H9 (cell line): ENCODE data around the gene LNP1. TPM values are rescaled to one million over a fixed set of nuclear protein-coding genes. Genes with fewer than 3 reads are reported as not detected.

ENCODE experiments used
- DNase-seq: peaks from one replicate; pipeline ENCODE4 v3.0.0-alpha.2; 2017
- H2AFZ ChIP-seq: one replicate; pipeline ENCODE4 v1.6.1; 2013; ENCODE audit warnings: mild to moderate bottlenecking, low read length, control low read depth, moderate library complexity
- H2AK5ac ChIP-seq: 2 replicates; pipeline ENCODE4 v1.6.1; 2013; ENCODE audit warnings: low read length, control low read depth, mixed read lengths; ENCODE audit not compliant: insufficient read length
- H2BK120ac ChIP-seq: one replicate; pipeline ENCODE4 v1.6.1; 2013; ENCODE audit warnings: low read depth, mild to moderate bottlenecking, low read length, control low read depth, inconsistent platforms; ENCODE audit not compliant: poor library complexity, severe bottlenecking
- H2BK12ac ChIP-seq: 2 replicates; pipeline ENCODE4 v1.6.1; 2013; ENCODE audit warnings: low read length, control low read depth, mixed read lengths, low read depth; ENCODE audit not compliant: insufficient read length
- H2BK15ac ChIP-seq: 2 replicates; pipeline ENCODE4 v1.6.1; 2013; ENCODE audit warnings: low read depth, low read length, control low read depth
- H2BK20ac ChIP-seq: one replicate; pipeline ENCODE4 v1.6.1; 2013; ENCODE audit warnings: low read depth, mild to moderate bottlenecking, low read length, control low read depth, inconsistent platforms; ENCODE audit not compliant: poor library complexity, severe bottlenecking
- H2BK5ac ChIP-seq: 2 replicates; pipeline ENCODE4 v1.6.1; 2013; ENCODE audit warnings: low read length, control low read depth, mixed read lengths; ENCODE audit not compliant: insufficient read length
- H3K14ac ChIP-seq: 2 replicates; pipeline ENCODE4 v1.6.1; 2013; ENCODE audit warnings: low read length, control low read depth; ENCODE audit not compliant: insufficient read depth
- H3K18ac ChIP-seq: 2 replicates; pipeline ENCODE4 v1.6.1; 2013; ENCODE audit warnings: low read depth, mild to moderate bottlenecking, mixed read lengths, low read length, control low read depth; ENCODE audit not compliant: insufficient read length
- H3K23ac ChIP-seq: 2 replicates; pipeline ENCODE4 v1.6.1; 2013; ENCODE audit warnings: low read length, control low read depth, mixed read lengths, low read depth; ENCODE audit not compliant: insufficient read length
- H3K23me2 ChIP-seq: 2 replicates; pipeline ENCODE4 v1.6.1; 2013; ENCODE audit warnings: low read depth, mild to moderate bottlenecking, mixed read lengths, low read length, control low read depth; ENCODE audit not compliant: insufficient read length, poor library complexity, severe bottlenecking
- H3K27ac ChIP-seq: 2 replicates; pipeline ENCODE4 v1.5.1; 2013; ENCODE audit warnings: low read length, control low read depth, mixed read lengths, low read depth; ENCODE audit not compliant: insufficient read length
- H3K27me3 ChIP-seq: 2 replicates; pipeline ENCODE4 v1.6.1; 2013; ENCODE audit warnings: low read length, control low read depth, inconsistent platforms; ENCODE audit not compliant: insufficient read depth
- H3K4ac ChIP-seq: 2 replicates; pipeline ENCODE4 v1.6.1; 2013; ENCODE audit warnings: low read depth, mild to moderate bottlenecking, control low read depth, inconsistent platforms, low read length, moderate library complexity
- H3K4me1 ChIP-seq: 2 replicates; pipeline ENCODE4 v1.6.1; 2013; ENCODE audit warnings: low read length, control low read depth, inconsistent platforms; ENCODE audit not compliant: insufficient read depth
- H3K4me2 ChIP-seq: 2 replicates; pipeline ENCODE4 v1.6.1; 2013; ENCODE audit warnings: low read length, control low read depth, mixed read lengths; ENCODE audit not compliant: insufficient read length, insufficient read depth
- H3K56ac ChIP-seq: 2 replicates; pipeline ENCODE4 v1.6.1; 2013; ENCODE audit warnings: low read depth, mild to moderate bottlenecking, mixed read lengths, low read length, control low read depth; ENCODE audit not compliant: insufficient read length
- H3K79me1 ChIP-seq: 2 replicates; pipeline ENCODE4 v1.6.1; 2013; ENCODE audit warnings: low read depth, mild to moderate bottlenecking, moderate library complexity, low read length, control low read depth, inconsistent platforms; ENCODE audit not compliant: insufficient read depth, poor library complexity, severe bottlenecking
- H3K79me2 ChIP-seq: 2 replicates; pipeline ENCODE4 v1.6.1; 2013; ENCODE audit warnings: low read length, control low read depth, inconsistent platforms; ENCODE audit not compliant: insufficient read depth
- H3K9ac ChIP-seq: 2 replicates; pipeline ENCODE4 v1.6.1; 2013; ENCODE audit warnings: low read length, control low read depth, mixed read lengths; ENCODE audit not compliant: insufficient read length; ENCODE audit errors: extremely low read depth
- H3K9me3 ChIP-seq: one replicate; pipeline ENCODE4 v1.6.1; 2013; ENCODE audit warnings: low read depth, low read length, inconsistent platforms; ENCODE audit not compliant: control insufficient read depth
- H3T11ph ChIP-seq: one replicate; pipeline ENCODE4 v1.6.1; 2013; ENCODE audit warnings: mild to moderate bottlenecking, low read length, control low read depth, inconsistent platforms
- H4K20me1 ChIP-seq: one replicate; pipeline ENCODE4 v1.6.1; 2013; ENCODE audit not compliant: control insufficient read depth, insufficient read length, insufficient read depth
- H4K5ac ChIP-seq: 2 replicates; pipeline ENCODE4 v1.6.1; 2013; ENCODE audit warnings: low read depth, mild to moderate bottlenecking, mixed read lengths, low read length, control low read depth; ENCODE audit not compliant: insufficient read length
- H4K8ac ChIP-seq: replicated peaks from 2 replicates; pipeline ENCODE4 v1.6.1; 2013; ENCODE audit warnings: low read length, control low read depth, mixed read lengths, low read depth; ENCODE audit not compliant: insufficient read length
- H4K91ac ChIP-seq: 2 replicates; pipeline ENCODE4 v1.6.1; 2013; ENCODE audit warnings: low read depth, mild to moderate bottlenecking, moderate library complexity, mixed read lengths, low read length, control low read depth; ENCODE audit not compliant: insufficient read length
- H3K27ac Mint-ChIP-seq, 3 experiments: 2 replicates in 2 of 3; 3 replicates in 1 of 3; pipeline ENCODE4 v1.8.0; 2020 to 2021; ENCODE audit warnings: mixed read lengths in 3 of 3, mild to moderate bottlenecking in 1 of 3, moderate library complexity in 1 of 3
- H3K27me3 Mint-ChIP-seq: 2 replicates; pipeline ENCODE4 v1.8.0; 2021; ENCODE audit warnings: low read depth, mild to moderate bottlenecking, moderate library complexity, mixed read lengths
- H3K36me3 Mint-ChIP-seq, 3 experiments: 2 replicates in 2 of 3; 3 replicates in 1 of 3; pipeline ENCODE4 v1.8.0; 2020 to 2021; ENCODE audit warnings: low read depth in 3 of 3, mixed read lengths in 3 of 3; ENCODE audit not compliant: insufficient read depth in 1 of 3
- H3K4me1 Mint-ChIP-seq, 2 experiments: 2 replicates each; pipeline ENCODE4 v1.8.0; 2020; ENCODE audit warnings: mixed read lengths in 2 of 2
- H3K4me3 Mint-ChIP-seq, 2 experiments: 2 replicates in 1 of 2; 3 replicates in 1 of 2; pipeline ENCODE4 v1.8.0; 2020 to 2021; ENCODE audit warnings: mild to moderate bottlenecking in 2 of 2, mixed read lengths in 2 of 2, moderate library complexity in 1 of 2
- H3K9me3 Mint-ChIP-seq, 2 experiments: 2 replicates in 1 of 2; 3 replicates in 1 of 2; pipeline ENCODE4 v1.8.0; 2020; ENCODE audit warnings: mild to moderate bottlenecking in 2 of 2, mixed read lengths in 2 of 2, moderate library complexity in 1 of 2
- WGBS: extraction: QIAGEN DNeasy Blood & Tissue Kit; methylation state at CpG from one replicate; pipeline ENCODE4 v1.1.7; 2013; ENCODE audit warnings: missing lambda C conversion rate, low lambda C conversion rate, mixed read lengths; ENCODE audit not compliant: insufficient read length; ENCODE audit errors: extremely low coverage; 5-methylcytosine and 5-hydroxymethylcytosine counted together
- total RNA-seq: library from RNA; stranded (reverse); gene quantifications from 2 replicates; pipeline ENCODE4 v1.2.1, GENCODE V29; 2021
- TF ChIP-seq, protein P1 (sequence below): fragments of 200-600 bp; sonication (generic); conservative IDR thresholded peaks from 3 replicates; pipeline ENCODE4 v1.8.0; 2021; ENCODE audit warnings: antibody characterized with exemption, mild to moderate bottlenecking

LNP1 gene
- total RNA-seq, 1 experiment from 2014 or later: 4.1 TPM

DNA sequence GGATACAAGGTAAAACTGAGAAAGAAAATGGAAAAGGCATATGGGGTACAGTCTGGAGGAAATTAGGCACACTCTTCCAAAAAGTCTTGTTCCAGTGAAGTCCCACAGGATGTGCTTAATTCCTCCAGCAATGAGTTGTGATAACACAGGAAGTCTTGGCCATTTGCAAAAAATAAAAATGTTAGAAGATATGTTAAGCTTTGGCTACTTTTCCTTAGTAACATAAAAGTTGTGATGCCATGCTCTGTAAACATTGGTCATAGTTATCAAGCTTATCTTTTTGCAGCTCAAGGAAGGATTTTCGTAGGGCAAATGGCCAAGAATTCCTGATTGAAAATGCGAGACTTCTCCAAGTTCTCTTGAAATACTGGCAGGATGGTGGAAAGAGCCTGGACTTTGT is 26.4 kb downstream of the LNP1 start:
- no peaks in the 10 kb centered on the region for H3K4me1 ChIP-seq
- H3K4me3 Mint-ChIP-seq: no peak overlapping the region
- no peak overlapping the region for H4K91ac ChIP-seq
- H3K4me1 Mint-ChIP-seq: peaks cover 0 to 5% of the 10 kb centered on the region in 2 experiments; a peak in 1 of 4 replicates
- H3K4ac ChIP-seq: no peak overlapping the region
- no peak overlapping the region for H4K5ac ChIP-seq
- no peak overlapping the region for H3K56ac ChIP-seq
- no peak overlapping the region for H2AFZ ChIP-seq
- peaks cover 1 to 3% (median 2%) of the 10 kb centered on the region in 3 experiments; a peak in 3 of 7 replicates for H3K36me3 Mint-ChIP-seq
- H3K9me3 Mint-ChIP-seq: no peaks in the 10 kb centered on the region
- no peak overlapping the region for H3K4me2 ChIP-seq
- H4K8ac ChIP-seq: no peak overlapping the region
- H3K79me2 ChIP-seq: no peaks in the 10 kb centered on the region
- H3K27me3 ChIP-seq: no peaks in the 10 kb centered on the region
- H2BK120ac ChIP-seq: no peak overlapping the region
- no CpG with 5 or more reads among the region's 2 CpGs for WGBS
- H3K27ac Mint-ChIP-seq: no peak overlapping the region
- no peak overlapping the region for H3K27ac ChIP-seq
- H3K23me2 ChIP-seq: no peaks in the 10 kb centered on the region
- H3K18ac ChIP-seq: no peak overlapping the region
- no peaks in the 10 kb centered on the region for H3K79me1 ChIP-seq
- no peak overlapping the region for H2BK5ac ChIP-seq
- TF ChIP-seq, protein P1, sequence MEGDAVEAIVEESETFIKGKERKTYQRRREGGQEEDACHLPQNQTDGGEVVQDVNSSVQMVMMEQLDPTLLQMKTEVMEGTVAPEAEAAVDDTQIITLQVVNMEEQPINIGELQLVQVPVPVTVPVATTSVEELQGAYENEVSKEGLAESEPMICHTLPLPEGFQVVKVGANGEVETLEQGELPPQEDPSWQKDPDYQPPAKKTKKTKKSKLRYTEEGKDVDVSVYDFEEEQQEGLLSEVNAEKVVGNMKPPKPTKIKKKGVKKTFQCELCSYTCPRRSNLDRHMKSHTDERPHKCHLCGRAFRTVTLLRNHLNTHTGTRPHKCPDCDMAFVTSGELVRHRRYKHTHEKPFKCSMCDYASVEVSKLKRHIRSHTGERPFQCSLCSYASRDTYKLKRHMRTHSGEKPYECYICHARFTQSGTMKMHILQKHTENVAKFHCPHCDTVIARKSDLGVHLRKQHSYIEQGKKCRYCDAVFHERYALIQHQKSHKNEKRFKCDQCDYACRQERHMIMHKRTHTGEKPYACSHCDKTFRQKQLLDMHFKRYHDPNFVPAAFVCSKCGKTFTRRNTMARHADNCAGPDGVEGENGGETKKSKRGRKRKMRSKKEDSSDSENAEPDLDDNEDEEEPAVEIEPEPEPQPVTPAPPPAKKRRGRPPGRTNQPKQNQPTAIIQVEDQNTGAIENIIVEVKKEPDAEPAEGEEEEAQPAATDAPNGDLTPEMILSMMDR: no peak
- H2BK20ac ChIP-seq: no peak overlapping the region
- H2BK15ac ChIP-seq: no peak overlapping the region
- no peaks in the 10 kb centered on the region for H3K9me3 ChIP-seq
- no peak for DNase-seq
- no peaks in the 10 kb centered on the region for H3K27me3 Mint-ChIP-seq
- no peak overlapping the region for H2AK5ac ChIP-seq
- H3K23ac ChIP-seq: no peak overlapping the region
- no peak overlapping the region for H3K9ac ChIP-seq
- H3T11ph ChIP-seq: no peak overlapping the region
- H3K14ac ChIP-seq: no peak overlapping the region
- H4K20me1 ChIP-seq: no peaks in the 10 kb centered on the region
- no peak overlapping the region for H2BK12ac ChIP-seq
